ENCODE data around the gene KCTD20. TPM values are rescaled to one million over a fixed set of nuclear protein-coding genes. Genes with fewer than 3 reads are reported as not detected.
A peak's percentile ranks its signal among the peaks of the same experiment; 100 is the strongest.

Gene KCTD20
- total and polyA plus RNA-seq, 2 of the 13 experiments (the other 11 are each of a cell fraction or from before 2014, with no cell fraction given), result 52.7 to 67.1 TPM

DNA sequence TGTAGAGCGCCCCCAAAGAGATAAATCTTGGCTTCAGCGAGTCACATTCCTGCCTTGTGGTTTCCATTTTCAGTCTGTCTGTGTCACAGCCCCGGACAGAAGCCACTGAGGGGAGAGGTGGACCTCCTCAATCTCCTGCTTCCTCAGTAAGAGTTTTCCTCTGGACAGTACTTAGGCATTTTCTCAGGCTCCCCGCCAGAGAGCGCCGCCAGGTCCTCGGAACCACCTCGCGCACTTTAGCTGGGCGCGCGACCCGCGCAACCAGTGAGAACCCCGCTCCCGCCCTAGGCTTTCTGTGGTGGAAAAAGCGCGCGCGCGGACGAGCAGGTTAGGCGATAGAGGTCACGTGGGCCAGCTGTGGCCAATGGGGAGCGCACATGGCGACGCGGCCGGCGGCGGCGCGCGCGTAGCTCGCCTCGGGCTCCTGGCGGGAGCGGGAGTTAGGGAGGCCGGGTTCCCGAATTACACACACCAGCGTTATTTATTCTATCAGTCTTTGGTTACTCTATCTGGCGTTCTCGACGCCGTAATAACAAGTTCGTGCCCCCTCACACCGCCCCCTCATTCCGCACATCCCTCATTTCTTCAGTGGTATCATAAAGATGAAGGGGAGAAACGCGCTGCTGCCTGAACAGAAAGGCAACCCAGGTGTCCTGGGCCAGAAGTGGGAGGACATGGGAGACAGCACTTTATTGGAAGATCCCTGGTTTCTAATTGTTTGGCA, 19.5 kb upstream of the KCTD20 start (continued):
- TF ChIP-seq, protein P1, sequence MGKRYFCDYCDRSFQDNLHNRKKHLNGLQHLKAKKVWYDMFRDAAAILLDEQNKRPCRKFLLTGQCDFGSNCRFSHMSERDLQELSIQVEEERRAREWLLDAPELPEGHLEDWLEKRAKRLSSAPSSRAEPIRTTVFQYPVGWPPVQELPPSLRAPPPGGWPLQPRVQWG (CRISPR knock-in tag; IDR thresholded peaks at IDR 0.05; ENCODE audit: borderline replicate concordance, low read depth), result no peak
- TF ChIP-seq, protein P2, sequence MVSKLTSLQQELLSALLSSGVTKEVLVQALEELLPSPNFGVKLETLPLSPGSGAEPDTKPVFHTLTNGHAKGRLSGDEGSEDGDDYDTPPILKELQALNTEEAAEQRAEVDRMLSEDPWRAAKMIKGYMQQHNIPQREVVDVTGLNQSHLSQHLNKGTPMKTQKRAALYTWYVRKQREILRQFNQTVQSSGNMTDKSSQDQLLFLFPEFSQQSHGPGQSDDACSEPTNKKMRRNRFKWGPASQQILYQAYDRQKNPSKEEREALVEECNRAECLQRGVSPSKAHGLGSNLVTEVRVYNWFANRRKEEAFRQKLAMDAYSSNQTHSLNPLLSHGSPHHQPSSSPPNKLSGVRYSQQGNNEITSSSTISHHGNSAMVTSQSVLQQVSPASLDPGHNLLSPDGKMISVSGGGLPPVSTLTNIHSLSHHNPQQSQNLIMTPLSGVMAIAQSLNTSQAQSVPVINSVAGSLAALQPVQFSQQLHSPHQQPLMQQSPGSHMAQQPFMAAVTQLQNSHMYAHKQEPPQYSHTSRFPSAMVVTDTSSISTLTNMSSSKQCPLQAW (CRISPR knock-in tag; IDR thresholded peaks at IDR 0.05), result peak; percentile 32; the same call in 1 of the 2 replicates
- TF ChIP-seq ZNF83 (CRISPR knock-in tag; IDR thresholded peaks at IDR 0.05; ENCODE audit: borderline replicate concordance) (0 out of 2 replicates have a peak, but pooled peaks have one; percentile 23), JDP2 (CRISPR knock-in tag; IDR thresholded peaks at IDR 0.05; ENCODE audit: borderline replicate concordance) (no peak; the same call in 1 of the 2 replicates), ZNF383 (CRISPR knock-in tag; IDR thresholded peaks at IDR 0.05; ENCODE audit: borderline replicate concordance) (0 out of 2 replicates have a peak, but pooled peaks have one; percentile 32), ZNF577 (CRISPR knock-in tag; IDR thresholded peaks at IDR 0.05; ENCODE audit: borderline replicate concordance, low read depth) (no peak), FOXA1 (IDR thresholded peaks at IDR 0.05) (no peak), FOXA1 (CRISPR knock-in tag; IDR thresholded peaks at IDR 0.05) (0 out of 2 replicates have a peak, but pooled peaks have one; percentile 5), YEATS4 (CRISPR knock-in tag; IDR thresholded peaks at IDR 0.05; ENCODE audit: borderline replicate concordance) (no peak; the same call in 1 of the 2 replicates), RCOR2 (CRISPR knock-in tag; IDR thresholded peaks at IDR 0.05) (peak; percentile 86), ZSCAN25 (CRISPR knock-in tag; IDR thresholded peaks at IDR 0.05) (no peak), SETDB1 (CRISPR knock-in tag; IDR thresholded peaks at IDR 0.05; ENCODE audit: borderline replicate concordance) (no peak), HCFC1 (IDR thresholded peaks at IDR 0.05; ENCODE audit: low read depth, low read length) (no peak), ZNF546 (CRISPR knock-in tag; conservative IDR thresholded peaks at IDR 0.05) (peak; percentile 85; the same call in 1 of the 2 replicates)
- TF ChIP-seq, protein P3, sequence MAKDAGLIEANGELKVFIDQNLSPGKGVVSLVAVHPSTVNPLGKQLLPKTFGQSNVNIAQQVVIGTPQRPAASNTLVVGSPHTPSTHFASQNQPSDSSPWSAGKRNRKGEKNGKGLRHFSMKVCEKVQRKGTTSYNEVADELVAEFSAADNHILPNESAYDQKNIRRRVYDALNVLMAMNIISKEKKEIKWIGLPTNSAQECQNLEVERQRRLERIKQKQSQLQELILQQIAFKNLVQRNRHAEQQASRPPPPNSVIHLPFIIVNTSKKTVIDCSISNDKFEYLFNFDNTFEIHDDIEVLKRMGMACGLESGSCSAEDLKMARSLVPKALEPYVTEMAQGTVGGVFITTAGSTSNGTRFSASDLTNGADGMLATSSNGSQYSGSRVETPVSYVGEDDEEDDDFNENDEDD (CRISPR knock-in tag; IDR thresholded peaks at IDR 0.05; ENCODE audit: borderline replicate concordance), result peak; percentile 98
- TF ChIP-seq, protein P4, sequence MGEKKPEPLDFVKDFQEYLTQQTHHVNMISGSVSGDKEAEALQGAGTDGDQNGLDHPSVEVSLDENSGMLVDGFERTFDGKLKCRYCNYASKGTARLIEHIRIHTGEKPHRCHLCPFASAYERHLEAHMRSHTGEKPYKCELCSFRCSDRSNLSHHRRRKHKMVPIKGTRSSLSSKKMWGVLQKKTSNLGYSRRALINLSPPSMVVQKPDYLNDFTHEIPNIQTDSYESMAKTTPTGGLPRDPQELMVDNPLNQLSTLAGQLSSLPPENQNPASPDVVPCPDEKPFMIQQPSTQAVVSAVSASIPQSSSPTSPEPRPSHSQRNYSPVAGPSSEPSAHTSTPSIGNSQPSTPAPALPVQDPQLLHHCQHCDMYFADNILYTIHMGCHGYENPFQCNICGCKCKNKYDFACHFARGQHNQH (CRISPR knock-in tag; IDR thresholded peaks at IDR 0.05), result peak; percentile 92
- TF ChIP-seq, protein P5, sequence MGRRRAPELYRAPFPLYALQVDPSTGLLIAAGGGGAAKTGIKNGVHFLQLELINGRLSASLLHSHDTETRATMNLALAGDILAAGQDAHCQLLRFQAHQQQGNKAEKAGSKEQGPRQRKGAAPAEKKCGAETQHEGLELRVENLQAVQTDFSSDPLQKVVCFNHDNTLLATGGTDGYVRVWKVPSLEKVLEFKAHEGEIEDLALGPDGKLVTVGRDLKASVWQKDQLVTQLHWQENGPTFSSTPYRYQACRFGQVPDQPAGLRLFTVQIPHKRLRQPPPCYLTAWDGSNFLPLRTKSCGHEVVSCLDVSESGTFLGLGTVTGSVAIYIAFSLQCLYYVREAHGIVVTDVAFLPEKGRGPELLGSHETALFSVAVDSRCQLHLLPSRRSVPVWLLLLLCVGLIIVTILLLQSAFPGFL (CRISPR knock-in tag; IDR thresholded peaks at IDR 0.05), result no peak
- TF ChIP-seq, protein P6, sequence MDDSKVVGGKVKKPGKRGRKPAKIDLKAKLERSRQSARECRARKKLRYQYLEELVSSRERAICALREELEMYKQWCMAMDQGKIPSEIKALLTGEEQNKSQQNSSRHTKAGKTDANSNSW (CRISPR knock-in tag; IDR thresholded peaks at IDR 0.05; ENCODE audit: borderline replicate concordance), result no peak

Data from HepG2 (cell line).